HG03097 (cell line): ENCODE measurements around the gene RAI14.
"Not testable (repeated sequence)": the region's sequence is repeated elsewhere in the genome, so short reads cannot be mapped to it uniquely, and the experiment has no call there.

Experiments
- ATAC-seq: cut with Tn5 transposase; IDR thresholded peaks from one replicate; pipeline ENCODE4 v1.9.1; 2021; ENCODE audit not compliant: unreplicated experiment, low FRiP score

The RAI14 gene

DNA sequence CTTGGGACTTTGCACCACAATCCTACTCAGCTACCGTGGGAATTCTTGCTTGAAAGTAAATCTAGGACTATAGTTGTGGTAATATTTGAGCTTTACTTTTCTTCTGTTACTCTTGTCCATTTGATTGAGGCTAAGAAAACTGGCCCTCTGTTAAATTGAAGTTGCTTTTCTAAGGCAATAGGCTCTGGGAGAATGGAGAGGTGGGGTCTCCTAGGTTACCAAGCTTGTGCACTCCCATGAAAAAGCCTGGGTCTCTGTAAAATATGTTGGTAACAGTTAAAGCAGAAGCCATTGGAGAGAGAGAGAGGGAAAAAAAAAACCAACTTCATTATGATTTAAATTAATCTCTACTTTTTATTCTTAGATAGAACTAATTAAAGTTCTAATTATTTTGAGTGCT, 68.6 kb downstream of the RAI14 start:
- ATAC-seq, result no peak

DNA sequence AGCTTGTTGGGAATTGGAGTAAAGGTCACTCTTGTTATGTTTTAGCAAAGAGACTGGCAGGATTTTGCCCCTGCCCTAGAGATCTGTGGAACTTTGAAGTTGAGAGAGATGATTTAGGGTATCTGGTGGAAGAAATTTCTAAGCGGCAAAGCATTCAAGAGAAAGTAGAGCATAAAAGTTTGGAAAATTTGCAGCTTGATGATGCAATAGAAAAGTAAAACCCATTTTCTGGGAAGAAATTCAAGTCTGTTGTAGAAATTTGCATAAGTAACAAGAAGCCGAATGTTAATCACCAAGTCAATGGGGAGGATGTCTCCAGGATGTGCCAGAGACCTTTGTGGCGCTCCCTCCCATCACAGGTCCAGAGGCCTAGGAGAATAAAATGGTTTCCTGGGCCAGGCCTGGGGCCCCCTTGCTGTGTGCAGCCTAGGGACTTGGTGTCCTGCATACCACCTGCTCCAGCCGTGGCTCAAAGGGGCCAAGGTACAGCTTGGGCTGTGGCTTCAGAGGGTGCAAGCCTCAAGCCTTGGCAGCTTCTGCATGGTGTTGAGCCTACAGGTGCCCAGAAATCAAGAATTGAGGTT, 71.1 kb downstream of the RAI14 start:
- ATAC-seq, result not testable (repeated sequence)

DNA sequence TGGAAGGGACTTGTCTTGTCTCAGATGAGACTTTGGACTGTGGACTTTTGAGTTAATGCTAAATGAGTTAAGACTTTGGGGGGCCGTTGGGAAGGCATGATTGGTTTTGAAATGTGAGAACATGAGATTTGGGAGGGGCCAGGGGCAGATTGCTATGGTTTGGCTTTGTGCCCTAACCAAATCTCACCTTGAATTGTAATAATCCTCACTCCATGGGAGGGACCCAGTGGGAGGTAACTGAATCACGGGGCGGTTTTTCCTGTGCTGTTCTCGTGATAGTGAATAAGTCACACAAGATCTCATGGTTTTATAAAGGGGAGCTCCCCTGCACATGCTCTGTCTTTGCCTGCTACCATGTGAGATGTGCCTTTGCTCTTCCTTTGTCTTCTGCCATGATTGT, 72.1 kb downstream of the RAI14 start:
- no peak for ATAC-seq

DNA sequence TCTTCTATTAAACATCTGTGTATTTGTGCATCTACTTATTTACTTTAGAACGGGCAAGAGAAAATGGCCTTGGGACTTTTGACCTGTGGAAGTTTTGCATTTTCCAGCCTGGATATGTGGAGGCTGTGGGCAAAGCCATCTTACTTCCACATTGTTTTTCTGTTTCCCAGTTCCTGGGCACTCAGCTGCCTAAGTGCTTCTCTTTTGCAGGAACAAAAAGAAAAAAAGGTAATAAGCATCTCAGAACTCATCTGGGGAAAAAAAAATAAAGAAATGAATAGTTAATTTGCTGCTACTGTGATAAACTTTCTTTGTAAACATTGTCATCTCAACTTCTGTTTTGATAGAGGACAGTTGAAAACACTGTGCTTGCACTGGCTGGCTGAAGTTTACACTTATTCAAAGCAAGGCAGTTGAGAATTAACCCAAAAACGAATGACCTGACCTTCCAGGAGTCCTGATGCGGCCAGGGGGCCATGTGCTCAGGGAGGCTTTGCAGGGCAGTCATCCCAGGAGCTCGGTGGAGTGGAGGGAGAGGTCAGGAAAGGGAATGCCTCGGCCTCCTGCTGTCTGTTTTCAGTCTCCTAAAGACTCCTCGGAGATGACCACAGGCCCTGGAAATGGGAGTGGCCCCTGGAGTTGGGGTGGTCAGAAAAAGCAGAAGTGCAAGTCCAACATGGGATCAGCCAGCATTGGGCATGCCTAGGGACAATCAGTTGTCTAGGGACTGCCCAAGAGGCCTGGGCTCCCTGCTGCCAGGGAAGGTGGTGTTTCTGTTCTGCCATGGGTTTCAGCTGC, 75.5 kb downstream of the RAI14 start:
- ATAC-seq, result no peak

DNA sequence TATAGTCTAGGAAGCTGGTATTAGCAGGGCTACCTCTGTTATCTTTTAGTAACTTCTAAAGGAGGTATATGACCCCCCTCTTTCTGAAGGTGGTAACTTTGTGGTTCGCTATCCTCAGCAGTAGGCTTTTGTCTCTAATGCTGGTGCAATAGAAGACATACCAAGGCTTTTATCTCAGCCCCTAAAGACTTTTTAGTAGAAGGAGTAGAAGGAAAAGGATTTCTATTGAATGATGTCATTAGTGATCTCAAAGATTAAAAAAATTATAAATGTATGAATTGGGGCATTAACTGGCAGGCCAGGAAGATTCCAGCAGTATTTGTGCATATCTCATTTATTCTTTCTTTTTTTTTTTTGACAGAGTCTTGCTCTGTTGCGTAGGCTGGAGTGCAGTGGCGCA, 78.2 kb downstream of the RAI14 start:
- ATAC-seq, result no peak

DNA sequence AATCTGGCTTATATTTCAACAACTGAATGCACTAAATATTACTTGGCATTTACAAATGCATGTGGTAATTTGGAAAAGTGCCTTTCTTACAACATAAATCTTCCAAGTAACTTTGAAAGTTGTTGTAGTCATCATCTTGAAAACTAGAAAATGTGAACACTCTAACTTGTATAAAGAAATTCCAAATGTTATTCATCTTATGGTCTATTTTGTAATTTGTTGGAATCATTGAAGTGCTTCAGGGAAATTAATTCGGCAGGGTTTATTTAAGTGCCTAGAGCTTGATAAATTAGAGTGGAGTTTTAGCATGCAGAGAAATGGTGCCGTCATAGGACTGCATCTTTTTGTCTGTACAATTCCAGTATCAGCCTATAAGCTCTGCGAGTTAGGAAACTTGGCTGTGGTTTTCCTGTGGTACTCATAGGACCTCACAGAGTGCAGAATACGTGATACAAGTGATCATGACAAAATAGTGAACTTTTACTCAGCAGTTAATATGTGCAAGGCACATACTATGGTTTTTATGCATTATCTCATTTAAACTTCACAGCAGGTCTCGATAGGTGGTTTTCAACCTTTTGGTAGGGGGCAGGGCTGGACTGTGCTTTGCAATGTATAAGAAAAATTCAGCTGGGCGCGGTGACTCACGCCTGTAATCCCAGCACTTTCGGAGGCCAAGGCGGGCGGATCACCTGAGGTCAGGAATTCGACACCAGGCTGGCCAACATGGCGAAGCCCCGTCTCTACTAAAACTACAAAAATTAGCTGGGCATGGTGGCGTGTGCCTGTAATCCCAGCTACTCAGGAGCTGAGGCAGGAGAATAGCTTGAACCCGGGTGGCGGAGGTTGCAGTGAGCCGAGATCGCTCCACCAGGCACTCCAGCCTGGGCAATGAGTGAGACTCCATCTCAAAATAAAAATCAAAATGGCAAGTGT, 79.6 kb downstream of the RAI14 start:
- no peak for ATAC-seq

DNA sequence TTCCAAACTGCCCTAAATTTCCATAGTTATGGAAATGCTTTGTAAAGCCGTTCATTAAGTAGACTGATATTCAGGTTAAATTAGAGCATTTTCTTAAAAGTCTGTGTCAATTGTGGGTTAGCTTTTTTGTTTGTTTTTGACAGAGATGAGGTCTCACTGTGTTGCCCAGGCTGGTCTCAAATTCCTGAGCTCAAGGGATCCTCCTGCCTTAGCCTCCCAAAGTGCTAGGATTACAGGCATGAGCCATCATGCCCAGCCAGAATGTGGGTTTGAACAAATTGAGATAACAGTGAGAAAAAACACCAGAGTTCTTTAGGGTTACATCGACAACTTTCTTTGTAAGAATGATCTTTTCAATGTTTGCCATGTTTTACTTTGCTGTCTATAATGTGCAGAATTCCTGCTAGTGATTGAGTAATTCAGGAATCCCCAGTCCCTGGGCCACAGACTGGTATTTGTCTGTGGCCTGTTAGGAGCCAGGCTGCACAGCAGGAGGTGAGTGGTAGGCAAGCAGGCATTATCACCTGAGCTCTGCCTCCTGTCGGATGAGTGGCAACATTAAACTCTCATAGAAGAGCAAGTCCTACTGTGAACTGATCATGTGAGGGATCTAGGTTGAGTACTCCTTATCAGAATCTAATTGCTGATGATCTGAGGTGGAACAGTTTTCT, 80.5 kb downstream of the RAI14 start:
- ATAC-seq, result no peak

DNA sequence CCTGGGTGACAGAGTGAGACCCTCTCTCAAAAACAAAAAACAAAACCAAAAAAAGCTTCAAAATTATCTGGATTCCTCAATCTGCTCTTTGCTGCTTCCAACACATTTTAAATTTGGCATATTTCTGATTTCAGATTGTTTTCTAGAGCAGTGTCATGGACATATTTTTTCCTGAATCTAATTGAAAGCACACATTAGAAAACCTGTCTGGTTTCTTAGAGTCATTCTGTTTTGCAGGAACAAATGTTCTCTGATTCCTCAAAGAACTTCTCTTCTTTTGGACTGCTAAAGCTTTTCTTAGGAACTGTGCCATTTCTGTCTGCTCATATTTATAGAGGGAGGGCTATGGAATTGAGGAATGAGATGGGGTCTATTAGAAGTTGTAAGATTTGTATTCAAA, 81.6 kb downstream of the RAI14 start:
- no peak for ATAC-seq

DNA sequence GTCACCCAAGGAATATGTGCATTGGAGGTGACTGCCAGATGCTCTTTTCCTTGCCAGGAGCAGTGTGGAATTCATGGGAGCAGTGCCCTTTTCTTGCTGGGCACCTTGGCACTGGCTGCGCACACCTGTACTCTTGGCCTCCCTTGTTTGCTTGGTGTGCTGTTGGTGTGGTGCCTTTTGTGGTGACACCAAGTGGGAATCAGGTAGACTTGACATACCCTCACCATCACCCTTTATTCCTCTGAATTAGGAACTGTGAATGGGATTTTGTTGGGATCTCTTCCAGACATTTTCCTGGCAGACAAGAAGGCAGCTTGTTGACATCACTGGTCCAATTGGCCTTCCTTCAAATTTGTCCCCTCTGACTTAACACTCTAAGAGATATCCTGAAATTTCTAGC, 82.3 kb downstream of the RAI14 start:
- no peak for ATAC-seq

DNA sequence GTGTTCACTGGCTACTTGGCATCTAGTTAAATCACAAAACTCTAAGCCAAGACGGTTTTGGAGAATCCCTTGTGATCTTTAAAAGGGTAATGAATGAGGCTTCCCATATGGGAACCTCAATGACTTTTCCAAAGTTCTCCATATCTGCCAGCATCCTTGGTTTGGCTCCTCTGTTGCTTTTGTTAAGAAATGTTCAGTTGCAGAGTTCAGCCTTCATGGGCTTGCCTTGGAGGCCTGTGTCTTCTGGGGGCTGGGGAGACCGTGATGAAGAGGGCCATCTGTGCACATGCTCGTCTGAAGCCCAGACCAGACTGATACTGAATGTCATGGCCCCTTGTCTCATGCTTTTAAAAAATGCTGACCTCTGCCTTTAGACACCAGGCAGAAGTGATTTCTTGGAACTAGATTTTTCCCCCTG, 84.3 kb downstream of the RAI14 start:
- no peak for ATAC-seq

DNA sequence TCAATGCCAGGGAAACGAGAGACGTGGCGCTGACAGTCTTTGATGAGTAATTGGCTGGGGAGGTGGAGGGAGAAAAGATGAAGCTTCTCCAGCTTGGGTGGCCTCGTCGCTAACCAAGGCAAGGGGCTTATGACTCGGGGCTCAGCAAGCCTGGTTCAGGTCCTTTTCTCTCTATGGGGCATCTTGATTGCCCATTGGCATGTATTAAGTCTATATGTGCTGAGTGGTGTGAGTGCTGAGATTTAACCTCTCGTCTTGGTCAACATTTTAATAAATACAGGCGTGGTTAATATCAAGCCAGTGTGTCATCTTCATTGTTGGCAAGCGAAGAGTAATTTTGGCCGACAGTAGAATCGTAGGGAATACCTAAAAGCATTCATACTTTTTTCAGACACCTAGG, 85.9 kb downstream of the RAI14 start:
- no peak for ATAC-seq

DNA sequence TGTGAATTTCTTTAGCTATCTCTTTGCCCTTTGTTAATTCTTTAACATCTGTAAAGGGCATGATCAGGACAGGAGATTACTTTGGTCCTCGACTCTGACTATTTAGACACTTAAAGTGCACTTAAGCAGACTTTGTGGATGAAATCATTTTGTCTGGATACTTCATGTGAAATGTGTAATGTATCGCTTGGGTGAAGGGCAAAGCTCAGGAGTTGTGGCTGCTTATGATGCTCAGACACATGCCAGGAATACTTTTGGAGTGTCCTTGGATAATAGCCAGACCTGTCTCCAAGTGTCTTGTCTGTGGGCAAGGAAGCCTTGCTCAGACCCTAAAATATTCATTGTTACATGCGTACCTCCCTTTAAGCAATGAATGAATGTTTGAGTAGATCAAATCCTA, 87.8 kb downstream of the RAI14 start:
- ATAC-seq, result no peak

DNA sequence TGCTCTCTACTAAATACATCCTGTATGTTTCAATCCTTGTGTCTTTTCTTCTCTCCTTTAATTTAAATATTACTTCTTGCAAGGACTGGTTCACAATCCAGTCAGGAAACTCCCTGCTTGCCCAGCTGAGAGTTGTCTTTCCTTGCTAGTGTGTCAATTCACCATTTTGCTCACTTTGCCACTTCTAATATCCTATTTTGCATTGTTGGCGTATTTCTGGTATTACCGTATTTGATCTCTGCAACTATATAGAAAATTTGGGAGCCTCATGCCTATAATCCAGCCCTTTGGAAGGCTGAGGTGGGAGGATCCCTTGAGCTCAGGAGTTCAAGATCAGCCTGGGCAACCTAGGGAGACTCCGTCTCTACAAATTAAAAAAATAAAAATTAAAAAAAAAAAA, 92.3 kb downstream of the RAI14 start:
- no peak for ATAC-seq

DNA sequence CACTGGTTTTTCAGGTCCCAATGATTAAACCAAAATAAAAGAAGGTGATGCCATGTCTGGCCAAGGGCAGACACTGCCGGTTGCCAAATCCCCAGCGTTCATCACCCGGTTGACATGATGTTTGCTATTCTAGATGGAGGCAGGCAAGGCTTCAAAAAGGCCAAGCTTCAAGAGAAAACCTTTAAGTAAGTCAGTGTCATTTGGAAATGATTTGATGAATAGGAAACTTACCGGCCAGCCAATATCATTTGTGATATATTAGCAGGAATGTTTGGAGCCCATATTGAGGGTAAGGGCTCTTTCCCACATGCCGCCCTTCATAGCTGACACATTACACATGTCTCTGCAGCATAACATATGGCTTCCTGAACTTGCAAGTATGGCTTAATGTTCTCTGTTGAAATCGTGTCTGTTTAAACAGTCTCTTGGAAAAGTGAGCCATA, 93.3 kb downstream of the RAI14 start:
- ATAC-seq, result no peak

DNA sequence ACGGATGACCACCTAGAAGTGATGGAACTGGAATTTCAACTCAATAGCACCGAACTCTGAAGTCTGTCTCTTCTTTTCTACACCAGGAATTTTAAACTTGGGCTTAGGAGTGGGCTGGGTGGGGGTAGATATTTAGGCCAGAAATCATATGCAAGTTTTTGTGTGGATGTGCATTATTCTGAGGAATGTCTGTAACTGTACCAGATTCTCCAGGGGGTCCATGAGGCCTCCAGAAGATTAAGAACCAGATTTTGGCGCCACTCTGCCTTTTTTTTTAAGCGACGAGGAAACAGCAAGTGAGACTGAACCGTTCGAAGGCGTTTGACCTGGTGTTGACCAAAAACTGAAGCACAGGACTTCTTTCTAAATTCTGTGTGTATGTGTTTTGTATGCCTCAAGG, 94.1 kb downstream of the RAI14 start:
- no peak for ATAC-seq

DNA sequence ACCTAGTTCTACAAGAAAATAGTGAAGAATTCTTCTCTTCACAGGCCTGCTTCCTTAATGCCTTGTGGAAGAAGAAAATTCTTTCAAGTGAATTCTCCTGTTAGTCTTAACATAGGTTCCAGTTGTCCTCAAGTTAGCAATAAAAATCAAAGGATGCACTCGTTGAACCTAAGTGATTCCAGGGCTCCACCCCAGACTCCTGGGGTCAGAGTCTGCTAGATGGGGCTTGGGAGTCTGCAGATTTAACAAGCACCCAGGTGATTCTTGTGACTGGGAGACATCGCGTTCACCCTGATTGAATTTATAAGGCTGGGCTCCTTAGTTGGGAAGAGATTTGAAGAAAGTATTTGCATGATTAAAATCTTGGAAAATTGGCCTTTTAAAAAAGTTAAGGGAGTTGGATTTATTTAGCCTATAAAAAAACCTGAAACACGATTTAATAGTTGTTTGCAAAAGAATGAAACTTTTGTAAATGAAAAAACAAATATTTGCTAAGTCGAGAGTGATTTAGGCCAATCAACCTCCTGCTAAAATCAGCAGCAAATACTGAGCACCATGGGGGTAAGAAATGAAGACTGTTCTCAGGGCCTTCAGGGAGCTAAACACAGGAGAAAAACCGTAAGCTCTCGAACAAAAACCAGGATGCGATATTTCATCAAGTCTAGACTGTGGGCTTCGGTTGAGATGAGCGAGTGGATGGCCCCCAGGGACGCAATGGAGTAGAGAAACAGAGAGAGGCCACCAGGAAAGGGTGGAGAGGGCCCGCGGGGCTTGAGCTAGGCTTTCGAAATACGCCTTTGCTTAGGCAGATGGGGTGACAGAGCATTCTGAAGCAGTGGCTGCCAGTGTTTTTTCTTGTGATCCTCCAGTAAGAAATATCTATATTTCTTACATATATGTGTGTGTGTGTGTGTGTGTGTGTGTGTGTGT, 95.9 kb downstream of the RAI14 start:
- ATAC-seq, result no peak

DNA sequence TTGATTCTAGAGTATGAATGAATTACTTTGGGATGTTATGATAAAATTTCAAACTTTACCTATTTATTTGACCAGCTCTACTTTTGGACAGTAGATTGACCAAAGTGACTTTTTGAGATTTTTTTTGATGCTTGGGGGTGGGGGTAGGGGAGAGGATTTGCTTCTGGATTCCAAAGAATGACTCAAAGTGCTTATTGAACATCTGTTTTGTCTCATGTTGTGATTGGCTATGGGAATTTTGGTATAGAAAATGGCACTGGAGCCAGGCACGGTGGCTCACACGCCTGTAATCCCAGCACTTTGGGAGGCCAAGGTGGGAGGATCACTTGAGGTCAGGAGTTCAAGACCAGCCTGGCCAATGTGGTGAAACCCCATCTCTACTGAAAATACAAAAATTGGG, 97.1 kb downstream of the RAI14 start:
- not testable (repeated sequence) for ATAC-seq

DNA sequence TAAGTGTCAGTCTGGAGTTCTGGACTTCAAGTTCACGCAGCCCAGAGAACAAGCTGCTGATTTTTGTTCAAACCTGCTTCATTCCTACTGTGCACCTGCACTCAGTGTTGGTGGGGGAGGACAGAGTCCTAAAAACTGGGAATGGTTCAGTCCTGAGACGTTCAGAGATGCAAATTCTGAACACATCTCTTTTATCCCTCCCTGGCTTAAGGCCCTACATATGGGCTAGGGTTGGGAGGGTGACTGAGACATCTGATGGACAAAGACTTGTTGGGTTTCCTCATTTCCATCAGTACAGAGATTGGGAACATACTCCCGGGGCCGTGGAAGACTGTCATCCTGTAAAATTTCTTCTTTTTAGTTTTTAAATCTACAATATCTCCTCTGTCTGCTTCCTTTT, 99.8 kb downstream of the RAI14 start:
- ATAC-seq, result no peak

DNA sequence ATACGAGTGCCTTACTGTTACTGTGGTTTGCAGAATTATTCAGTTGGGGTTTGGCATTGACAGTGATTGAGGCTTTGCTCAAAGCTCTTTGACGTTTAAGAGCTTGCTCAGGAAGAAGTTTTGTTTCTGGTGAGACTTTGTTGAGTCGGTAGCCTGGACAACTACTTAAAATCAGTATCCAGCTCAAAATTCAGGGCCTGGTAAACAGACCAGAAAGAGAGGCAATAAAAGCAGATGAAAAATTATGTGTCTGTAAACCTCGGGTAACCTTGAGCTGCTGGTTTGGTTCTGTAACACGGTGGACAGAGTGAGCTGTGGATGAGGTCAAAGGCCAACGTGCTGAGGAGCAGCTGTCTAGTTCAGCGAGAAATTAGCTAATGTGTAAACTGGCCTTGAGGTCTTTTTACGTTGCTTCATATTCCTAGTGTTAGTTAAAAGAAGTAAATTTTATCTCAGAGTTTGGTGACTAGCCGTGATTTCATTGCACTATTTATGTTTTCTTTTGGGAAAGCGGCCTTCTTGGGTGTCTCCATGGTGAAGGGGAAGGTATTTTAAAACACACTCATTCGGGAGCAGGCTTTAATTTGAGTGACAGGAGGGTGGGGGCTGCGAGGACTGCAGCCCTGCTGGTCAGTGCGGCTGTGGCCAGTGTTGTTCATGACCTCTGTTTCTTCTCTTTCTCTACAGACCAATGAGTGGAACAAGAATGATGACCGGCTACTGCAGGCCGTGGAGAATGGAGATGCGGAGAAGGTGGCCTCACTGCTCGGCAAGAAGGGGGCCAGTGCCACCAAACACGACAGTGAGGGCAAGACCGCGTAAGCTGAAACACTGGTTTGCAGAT, 100.9 kb downstream of the RAI14 start:
- ATAC-seq, result no peak
